Thoracic aorta (tissue), 2 donors: Measurements from ENCODE around the gene ACSL5. TPM values are rescaled to one million over a fixed set of nuclear protein-coding genes. Genes with fewer than 3 reads are reported as not detected.

Experiments used
- ATAC-seq: fragments of 150-250 bp; one replicate; pipeline ENCODE4 v1.8.0; 2017; ENCODE audit warnings: low read depth; ENCODE audit not compliant: insufficient number of reproducible peaks, low FRiP score
- DNase-seq: peaks from one replicate; pipeline ENCODE4 v3.0.0-alpha.2; 2020; ENCODE audit warnings: low spot score
- H3K27ac ChIP-seq, 2 donors: fragments of 200-600 bp; sonication (generic); 1 replicate in 1 of 2; 2 replicates in 1 of 2; pipeline ENCODE4 v1.5.1; 2016; ENCODE audit warnings: mild to moderate bottlenecking in 2 of 2, moderate library complexity in 2 of 2
- H3K27me3 ChIP-seq: fragments of 200-600 bp; sonication (generic); replicated peaks from 2 replicates; pipeline ENCODE4 v1.6.0; 2016; ENCODE audit warnings: mild to moderate bottlenecking; ENCODE audit not compliant: insufficient read depth
- H3K36me3 ChIP-seq: fragments of 200-600 bp; sonication (generic); one replicate; pipeline ENCODE4 v1.5.1; 2016
- H3K4me1 ChIP-seq, 2 donors: fragments of 200-600 bp; sonication (generic); 1 replicate in 1 of 2; 2 replicates in 1 of 2; pipeline versions ENCODE4 v1.5.1 to v1.6.0; 2016; ENCODE audit warnings: low read depth in 2 of 2, mild to moderate bottlenecking in 1 of 2; ENCODE audit not compliant: control insufficient read depth in 1 of 2
- H3K4me3 ChIP-seq: fragments of 200-600 bp; sonication (generic); 2 replicates; pipeline ENCODE4 v1.5.1; 2016; ENCODE audit warnings: mild to moderate bottlenecking
- H3K9me3 ChIP-seq: fragments of 200-600 bp; sonication (generic); 2 replicates; pipeline ENCODE4 v1.5.1; 2016
- CTCF ChIP-seq: fragments of 200-600 bp; sonication (generic); IDR thresholded peaks from one replicate; pipeline ENCODE4 v1.5.1; 2019; ENCODE audit warnings: antibody characterized with exemption
- total RNA-seq, 2 donors: library from RNA; depleted of rRNA; stranded (reverse); fragments of >200 nt; gene quantifications; one replicate each; pipeline versions ENCODE4 v1.1.0 to v1.2.3, GENCODE V29; 2016

Gene ACSL5
- total RNA-seq, 2 donors from 2014 or later: 13.9 to 16.7 TPM

- ATAC-seq (no peak), DNase-seq (no peak)
- Histone ChIP-seq H3K4me1 (peaks cover 21 to 40% of the 10 kb centered on the region in 2 donors), H3K27ac (no peak overlapping the region), H3K36me3 (no peaks in the 10 kb centered on the region), H3K9me3 (no peaks in the 10 kb centered on the region), H3K27me3 (no peaks in the 10 kb centered on the region), H3K4me3 (no peak overlapping the region)
- no peak for TF ChIP-seq CTCF
Observed at GRCh38 chr10:112365014-112365432, 8.9 kb upstream of the ACSL5 start.

- DNase-seq (no peak), ATAC-seq (no peak)
- Histone ChIP-seq H3K9me3 (no peaks in the 10 kb centered on the region), H3K36me3 (no peaks in the 10 kb centered on the region), H3K4me3 (no peak overlapping the region), H3K27me3 (no peaks in the 10 kb centered on the region), H3K27ac (no peak overlapping the region), H3K4me1 (peaks cover 21 to 38% of the 10 kb centered on the region in 2 donors)
- TF ChIP-seq CTCF: no peak
Observed at GRCh38 chr10:112365451-112365850, 8.5 kb upstream of the ACSL5 start.

- DNase-seq (no peak), ATAC-seq (no peak)
- no peaks in the 10 kb centered on the region for H3K9me3 ChIP-seq
- H3K27ac ChIP-seq: no peak overlapping the region
- H3K36me3 ChIP-seq: no peaks in the 10 kb centered on the region
- H3K27me3 ChIP-seq: no peaks in the 10 kb centered on the region
- TF ChIP-seq CTCF: no peak
- peaks cover 16 to 24% of the 10 kb centered on the region in 2 donors for H3K4me1 ChIP-seq
- H3K4me3 ChIP-seq: no peak overlapping the region
Observed at GRCh38 chr10:112366992-112367391, 6.9 kb upstream of the ACSL5 start.

- no peak overlapping the region for H3K27ac ChIP-seq
- no peaks in the 10 kb centered on the region for H3K36me3 ChIP-seq
- no peaks in the 10 kb centered on the region for H3K27me3 ChIP-seq
- DNase-seq: no peak
- no peak for ATAC-seq
- no peaks in the 10 kb centered on the region for H3K9me3 ChIP-seq
- TF ChIP-seq CTCF: no peak
- peaks cover 11 to 19% of the 10 kb centered on the region in 2 donors for H3K4me1 ChIP-seq
- no peak overlapping the region for H3K4me3 ChIP-seq
Observed at GRCh38 chr10:112367516-112367915, 6.4 kb upstream of the ACSL5 start.

GRCh38 chr10:112369495-112370423 lies 4.2 kb upstream of the ACSL5 start:
- H3K27me3 ChIP-seq: no peaks in the 10 kb centered on the region
- ATAC-seq (no peak), DNase-seq (no peak)
- no peak overlapping the region for H3K4me3 ChIP-seq
- no peaks in the 10 kb centered on the region for H3K36me3 ChIP-seq
- peaks cover 0 to 5% of the 10 kb centered on the region in 2 donors for H3K4me1 ChIP-seq
- H3K9me3 ChIP-seq: no peaks in the 10 kb centered on the region
- H3K27ac ChIP-seq: no peak overlapping the region
- TF ChIP-seq CTCF: no peak
